Measurements from ENCODE around the gene LHPP.

- TF ChIP-seq POLR2A (IDR thresholded peaks at IDR 0.05; ENCODE audit: low read depth, low read length) (no peak), TAF1 (IDR thresholded peaks at IDR 0.05; ENCODE audit: borderline replicate concordance, low read depth, low read length) (no peak), PAX5 (IDR thresholded peaks at IDR 0.05; ENCODE audit: borderline replicate concordance, low read depth, low read length) (no peak), GABPA (IDR thresholded peaks at IDR 0.05; ENCODE audit: low read depth) (no peak), CTCF (IDR thresholded peaks at IDR 0.05 in 2 of 3, conservative IDR thresholded peaks at IDR 0.05 in 1 of 3; ENCODE audit: control insufficient read depth in 2 of 3, extremely low read depth in 1 of 3, insufficient read depth in 1 of 3, low read depth in 3 of 3, low read length in 3 of 3) (no peak), IRF3 (IDR thresholded peaks at IDR 0.05) (no peak), MTA3 (IDR thresholded peaks at IDR 0.05; ENCODE audit: borderline replicate concordance, low read length) (no peak), PAX8 (IDR thresholded peaks at IDR 0.05) (no peak)
Measured at GRCh38 chr10:124498056-124498455, 36.4 kb downstream of the LHPP start.
